HEK293T (cell line): ENCODE results near the gene ISCU.

Experiments used
- BHLHE40 ChIP-seq: fragments of 450-650 bp; IDR thresholded peaks from 2 replicates; pipeline ENCODE4 v1.6.1; 2016; ENCODE audit warnings: mild to moderate bottlenecking, moderate library complexity, borderline replicate concordance
- ELF4 ChIP-seq: fragments of 450-650 bp; IDR thresholded peaks from 2 replicates; pipeline ENCODE4 v1.6.1; 2017; ENCODE audit warnings: antibody characterized with exemption
- FOXA1 ChIP-seq: fragments of 450-650 bp; IDR thresholded peaks from 2 replicates; pipeline ENCODE4 v1.6.1; 2016; ENCODE audit warnings: mild to moderate bottlenecking
- FOXK2 ChIP-seq: fragments of 450-650 bp; IDR thresholded peaks from 2 replicates; pipeline ENCODE4 v1.6.1; 2016; ENCODE audit warnings: mild to moderate bottlenecking
- FOXM1 ChIP-seq: fragments of 450-650 bp; IDR thresholded peaks from 2 replicates; pipeline ENCODE4 v1.6.1; 2017; ENCODE audit warnings: mild to moderate bottlenecking, borderline replicate concordance
- HDGF ChIP-seq: fragments of 450-650 bp; IDR thresholded peaks from 2 replicates; pipeline ENCODE4 v1.6.1; 2017; ENCODE audit warnings: antibody characterized with exemption, borderline replicate concordance
- L3MBTL2 ChIP-seq: fragments of 450-650 bp; conservative IDR thresholded peaks from 2 replicates; pipeline ENCODE4 v1.6.1; 2016; ENCODE audit warnings: mild to moderate bottlenecking
- NFRKB ChIP-seq: fragments of 450-650 bp; IDR thresholded peaks from 2 replicates; pipeline ENCODE4 v1.6.1; 2016; ENCODE audit warnings: mild to moderate bottlenecking, moderate library complexity
- PKNOX1 ChIP-seq: fragments of 450-650 bp; IDR thresholded peaks from 2 replicates; pipeline ENCODE4 v1.6.1; 2016
- SP1 ChIP-seq: fragments of 450-650 bp; IDR thresholded peaks from 2 replicates; pipeline ENCODE4 v1.6.1; 2017
- SUZ12 ChIP-seq: fragments of 450-650 bp; IDR thresholded peaks from 2 replicates; pipeline ENCODE4 v1.6.1; 2016; ENCODE audit warnings: mild to moderate bottlenecking
- TARDBP ChIP-seq: fragments of 450-650 bp; IDR thresholded peaks from 2 replicates; pipeline ENCODE4 v1.6.1; 2016
- ZNF384 ChIP-seq: fragments of 450-650 bp; IDR thresholded peaks from 2 replicates; pipeline ENCODE4 v1.6.1; 2016

DNA sequence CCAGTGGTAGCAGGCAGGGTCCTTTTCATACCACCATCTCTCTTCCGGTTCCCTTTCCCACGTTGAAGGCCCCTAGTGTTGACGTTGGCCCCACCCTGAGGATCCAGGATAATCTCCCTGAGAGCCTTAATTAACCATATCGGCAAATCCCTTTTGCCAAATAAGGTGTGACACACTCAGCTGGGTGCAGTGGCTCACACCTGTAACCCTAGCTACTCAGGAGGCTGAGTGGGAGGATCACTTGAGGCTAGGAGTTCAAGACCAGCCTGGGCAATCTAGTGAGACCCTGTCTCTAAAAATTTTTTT, 38.3 kb downstream of the ISCU start:
- no peak for TF ChIP-seq FOXA1
- TF ChIP-seq SP1, result no peak
- TF ChIP-seq PKNOX1, result no peak
- no peak for TF ChIP-seq HDGF
- TF ChIP-seq BHLHE40, result no peak
- TF ChIP-seq L3MBTL2, result no peak
- TF ChIP-seq FOXM1, result no peak
- no peak for TF ChIP-seq ELF4
- no peak for TF ChIP-seq ZNF384
- TF ChIP-seq TARDBP, result no peak
- TF ChIP-seq NFRKB, result no peak
- TF ChIP-seq SUZ12, result no peak
- no peak for TF ChIP-seq FOXK2
